Aortic smooth muscle cell (primary cell): ENCODE data around the gene CHODL. TPM values are rescaled to one million over a fixed set of nuclear protein-coding genes. Genes with fewer than 3 reads are reported as not detected.

ENCODE experiments used
- total RNA-seq: library from RNA; depleted of rRNA; stranded (reverse); fragments of >200 nt; gene quantifications from 2 replicates; pipeline ENCODE4 v1.2.3, GENCODE V29; 2014

CHODL gene
- 0.25 and 0.26 TPM in 2 replicates for total RNA-seq

GRCh38 chr21:18244671-18245463, at the start of gene CHODL:
TSS of gene CHODL (plus strand) at chr21:18244833. CDS start at chr21:18245224, 391 bp downstream.

Other genes with a start within 250 kb of the CHODL start
- under 0.01 and 0.06 TPM in 2 replicates for gene TMPRSS15, start 159.0 kb downstream of the CHODL start, total RNA-seq